Measurements from ENCODE around the gene FILIP1L.
A peak's percentile ranks its signal among the peaks of the same experiment; 100 is the strongest.

The FILIP1L gene

DNA sequence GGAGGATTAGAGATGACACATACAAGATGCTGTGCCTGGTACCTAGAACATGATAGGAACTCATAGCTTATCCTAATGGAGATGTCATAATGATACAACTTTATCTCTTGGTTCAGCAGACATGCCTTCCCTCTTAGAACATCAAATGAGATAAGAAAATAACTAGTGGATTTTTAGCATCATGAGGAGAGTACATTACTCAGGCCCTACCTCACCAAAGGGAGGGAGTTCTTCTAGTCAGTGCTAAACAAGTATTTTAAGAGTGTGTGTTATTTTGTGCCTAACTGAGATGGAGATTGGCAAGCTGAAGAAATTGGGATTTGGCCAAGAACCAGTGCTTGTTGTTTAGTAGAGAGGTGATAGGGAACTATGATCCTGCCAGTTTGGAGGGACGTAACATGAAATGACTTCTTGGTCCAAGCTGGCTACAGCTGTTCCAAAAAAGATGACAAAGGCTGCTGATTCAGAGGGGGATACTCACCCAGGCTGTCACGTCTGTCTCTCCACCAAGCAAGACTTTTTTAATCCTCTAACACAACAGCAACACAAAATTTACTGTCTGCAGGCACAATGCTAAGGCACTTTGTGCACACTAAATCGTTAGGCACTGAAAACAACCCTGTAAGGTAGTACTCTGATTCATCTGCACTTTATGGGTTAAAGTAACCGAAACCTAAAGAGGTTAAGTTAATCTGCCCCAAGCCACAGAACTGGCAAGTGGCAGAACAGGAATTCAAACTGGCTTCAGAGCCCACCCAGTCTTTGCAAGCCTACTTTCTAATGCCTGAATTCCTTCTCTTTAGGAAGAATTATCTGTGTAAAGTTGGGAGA lies 170.2 kb downstream of the FILIP1L start:
- H3K79me2 ChIP-seq (ENCODE audit: low read length), result no peaks in the 10 kb centered on the region
- no peak for TF ChIP-seq EZH2phosphoT487 (IDR thresholded peaks at IDR 0.05; ENCODE audit: low read length)
- no peak for TF ChIP-seq EZH2 (optimal IDR thresholded peaks at IDR 0.05; ENCODE audit: low read depth, low read length)
- TF ChIP-seq, protein P1, sequence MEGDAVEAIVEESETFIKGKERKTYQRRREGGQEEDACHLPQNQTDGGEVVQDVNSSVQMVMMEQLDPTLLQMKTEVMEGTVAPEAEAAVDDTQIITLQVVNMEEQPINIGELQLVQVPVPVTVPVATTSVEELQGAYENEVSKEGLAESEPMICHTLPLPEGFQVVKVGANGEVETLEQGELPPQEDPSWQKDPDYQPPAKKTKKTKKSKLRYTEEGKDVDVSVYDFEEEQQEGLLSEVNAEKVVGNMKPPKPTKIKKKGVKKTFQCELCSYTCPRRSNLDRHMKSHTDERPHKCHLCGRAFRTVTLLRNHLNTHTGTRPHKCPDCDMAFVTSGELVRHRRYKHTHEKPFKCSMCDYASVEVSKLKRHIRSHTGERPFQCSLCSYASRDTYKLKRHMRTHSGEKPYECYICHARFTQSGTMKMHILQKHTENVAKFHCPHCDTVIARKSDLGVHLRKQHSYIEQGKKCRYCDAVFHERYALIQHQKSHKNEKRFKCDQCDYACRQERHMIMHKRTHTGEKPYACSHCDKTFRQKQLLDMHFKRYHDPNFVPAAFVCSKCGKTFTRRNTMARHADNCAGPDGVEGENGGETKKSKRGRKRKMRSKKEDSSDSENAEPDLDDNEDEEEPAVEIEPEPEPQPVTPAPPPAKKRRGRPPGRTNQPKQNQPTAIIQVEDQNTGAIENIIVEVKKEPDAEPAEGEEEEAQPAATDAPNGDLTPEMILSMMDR (IDR thresholded peaks at IDR 0.05; ENCODE audit: low read length), result no peak
- DNase-seq, result peak; percentile 23
- H3K4me3 ChIP-seq (ENCODE audit: low read length), result no peak overlapping the region
- H2AFZ ChIP-seq (ENCODE audit: low read length), result no peak overlapping the region
- H3K9me3 ChIP-seq (replicated peaks; ENCODE audit: insufficient read depth, low read length), result no peaks in the 10 kb centered on the region
- H3K27ac ChIP-seq (ENCODE audit: low read length), result no peak overlapping the region
- H3K36me3 ChIP-seq (replicated peaks; ENCODE audit: insufficient read depth, low read length), result no peaks in the 10 kb centered on the region
- no peak overlapping the region for H3K4me2 ChIP-seq (ENCODE audit: low read depth, low read length)
- no peak overlapping the region for H3K9ac ChIP-seq (ENCODE audit: low read length)
- H3F3A ChIP-seq (ENCODE audit: insufficient read depth, low read length), result no peaks in the 10 kb centered on the region
- no peaks in the 10 kb centered on the region for H3K27me3 ChIP-seq (replicated peaks; ENCODE audit: insufficient read depth, low read length)
- H3K9me2 ChIP-seq (replicated peaks; ENCODE audit: insufficient read depth, low read length), result no peaks in the 10 kb centered on the region
- no peaks in the 10 kb centered on the region for H3K4me1 ChIP-seq (ENCODE audit: low read length)
- H4K20me1 ChIP-seq (ENCODE audit: insufficient read depth, low read length), result no peaks in the 10 kb centered on the region

DNA sequence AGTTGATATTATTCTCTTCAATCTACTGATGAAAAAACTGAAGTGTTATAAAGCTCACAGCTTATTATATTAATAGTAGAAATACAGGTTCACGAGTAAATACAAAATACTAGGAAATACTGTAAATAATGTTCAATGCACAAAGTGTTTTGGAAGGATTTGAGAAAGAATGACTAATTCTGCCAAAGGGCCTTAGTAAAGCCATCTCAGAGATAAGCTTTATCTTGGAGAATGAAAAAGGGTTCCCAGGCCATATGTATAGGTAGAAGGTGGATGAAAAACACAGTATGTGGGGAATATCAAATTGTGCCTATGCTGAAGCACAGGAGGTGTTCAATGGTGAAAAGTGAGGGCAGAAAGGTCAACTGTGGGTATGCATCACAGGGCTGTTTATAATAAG lies 173.1 kb downstream of the FILIP1L start:
- Histone ChIP-seq H3K9me3 (replicated peaks; ENCODE audit: insufficient read depth, low read length) (no peaks in the 10 kb centered on the region), H3K4me1 (ENCODE audit: low read length) (no peaks in the 10 kb centered on the region), H3K9me2 (replicated peaks; ENCODE audit: insufficient read depth, low read length) (no peaks in the 10 kb centered on the region), H3K4me2 (ENCODE audit: low read depth, low read length) (no peak overlapping the region), H3K27ac (ENCODE audit: low read length) (no peak overlapping the region), H3K79me2 (ENCODE audit: low read length) (no peaks in the 10 kb centered on the region), H3K27me3 (replicated peaks; ENCODE audit: insufficient read depth, low read length) (no peaks in the 10 kb centered on the region), H2AFZ (ENCODE audit: low read length) (no peak overlapping the region), H4K20me1 (ENCODE audit: insufficient read depth, low read length) (no peaks in the 10 kb centered on the region), H3F3A (ENCODE audit: insufficient read depth, low read length) (no peaks in the 10 kb centered on the region), H3K9ac (ENCODE audit: low read length) (no peak overlapping the region), H3K4me3 (ENCODE audit: low read length) (no peak overlapping the region), H3K36me3 (replicated peaks; ENCODE audit: insufficient read depth, low read length) (no peaks in the 10 kb centered on the region)
- TF ChIP-seq EZH2 (optimal IDR thresholded peaks at IDR 0.05; ENCODE audit: low read depth, low read length), result no peak
- TF ChIP-seq, protein P1 (IDR thresholded peaks at IDR 0.05; ENCODE audit: low read length), result no peak
- no peak for TF ChIP-seq EZH2phosphoT487 (IDR thresholded peaks at IDR 0.05; ENCODE audit: low read length)
- no peak for DNase-seq

DNA sequence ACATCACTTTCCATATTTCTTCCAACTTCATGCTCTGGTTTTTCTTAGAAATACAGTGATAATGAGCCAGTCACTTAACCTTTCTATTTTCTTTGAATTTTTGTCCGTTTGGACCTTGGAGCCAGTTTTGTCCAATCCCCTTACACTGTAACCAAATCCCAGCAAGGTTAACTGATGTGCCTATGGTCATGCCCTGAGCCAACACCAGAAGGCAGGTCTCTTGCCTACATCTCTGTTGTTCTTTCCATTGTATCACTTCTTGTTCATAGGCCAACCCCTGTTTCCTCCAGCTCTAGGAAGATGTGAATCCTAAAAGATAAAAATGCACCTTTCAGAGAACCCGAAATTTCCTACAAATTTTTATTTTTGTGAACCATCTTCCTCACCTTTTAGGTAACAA lies 174.0 kb downstream of the FILIP1L start:
- no peaks in the 10 kb centered on the region for H3K27me3 ChIP-seq (replicated peaks; ENCODE audit: insufficient read depth, low read length)
- no peak overlapping the region for H2AFZ ChIP-seq (ENCODE audit: low read length)
- H3K4me1 ChIP-seq (ENCODE audit: low read length), result no peaks in the 10 kb centered on the region
- H3K36me3 ChIP-seq (replicated peaks; ENCODE audit: insufficient read depth, low read length), result no peaks in the 10 kb centered on the region
- H3K4me3 ChIP-seq (ENCODE audit: low read length), result no peak overlapping the region
- no peaks in the 10 kb centered on the region for H3F3A ChIP-seq (ENCODE audit: insufficient read depth, low read length)
- TF ChIP-seq EZH2 (optimal IDR thresholded peaks at IDR 0.05; ENCODE audit: low read depth, low read length), result no peak
- no peak overlapping the region for H3K9ac ChIP-seq (ENCODE audit: low read length)
- no peaks in the 10 kb centered on the region for H3K9me2 ChIP-seq (replicated peaks; ENCODE audit: insufficient read depth, low read length)
- no peak for DNase-seq
- no peak overlapping the region for H3K4me2 ChIP-seq (ENCODE audit: low read depth, low read length)
- no peaks in the 10 kb centered on the region for H4K20me1 ChIP-seq (ENCODE audit: insufficient read depth, low read length)
- H3K79me2 ChIP-seq (ENCODE audit: low read length), result no peaks in the 10 kb centered on the region
- no peaks in the 10 kb centered on the region for H3K9me3 ChIP-seq (replicated peaks; ENCODE audit: insufficient read depth, low read length)
- no peak overlapping the region for H3K27ac ChIP-seq (ENCODE audit: low read length)

DNA sequence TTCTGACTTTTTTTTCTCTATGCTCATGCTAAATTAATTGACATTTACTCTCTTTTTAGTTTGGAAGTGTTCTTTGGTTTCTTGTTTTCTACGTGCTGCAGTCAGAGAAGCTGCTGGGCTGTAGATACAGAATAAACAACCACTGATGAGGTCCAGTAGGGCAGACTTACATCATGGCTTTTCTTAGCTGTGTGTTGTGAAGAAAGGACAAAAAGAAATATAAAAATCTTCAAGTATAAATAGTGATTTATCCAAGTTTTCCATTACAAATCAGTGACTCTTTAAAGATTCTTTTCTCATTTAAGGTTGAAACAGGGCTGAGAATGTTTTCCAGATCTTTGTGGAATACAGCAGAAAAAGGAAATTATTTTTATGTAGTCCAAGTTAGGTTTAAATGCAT lies 174.4 kb downstream of the FILIP1L start:
- no peak overlapping the region for H3K4me3 ChIP-seq (ENCODE audit: low read length)
- H3K79me2 ChIP-seq (ENCODE audit: low read length), result no peaks in the 10 kb centered on the region
- no peaks in the 10 kb centered on the region for H3K9me3 ChIP-seq (replicated peaks; ENCODE audit: insufficient read depth, low read length)
- no peak overlapping the region for H3K4me2 ChIP-seq (ENCODE audit: low read depth, low read length)
- no peaks in the 10 kb centered on the region for H3K4me1 ChIP-seq (ENCODE audit: low read length)
- H3K9ac ChIP-seq (ENCODE audit: low read length), result no peak overlapping the region
- no peak for DNase-seq
- no peaks in the 10 kb centered on the region for H4K20me1 ChIP-seq (ENCODE audit: insufficient read depth, low read length)
- no peaks in the 10 kb centered on the region for H3K27me3 ChIP-seq (replicated peaks; ENCODE audit: insufficient read depth, low read length)
- H3K27ac ChIP-seq (ENCODE audit: low read length), result no peak overlapping the region
- H3K9me2 ChIP-seq (replicated peaks; ENCODE audit: insufficient read depth, low read length), result no peaks in the 10 kb centered on the region
- H2AFZ ChIP-seq (ENCODE audit: low read length), result no peak overlapping the region
- TF ChIP-seq EZH2phosphoT487 (IDR thresholded peaks at IDR 0.05; ENCODE audit: low read length), result no peak
- TF ChIP-seq, protein P1 (IDR thresholded peaks at IDR 0.05; ENCODE audit: low read length), result no peak
- no peak for TF ChIP-seq EZH2 (optimal IDR thresholded peaks at IDR 0.05; ENCODE audit: low read depth, low read length)
- H3F3A ChIP-seq (ENCODE audit: insufficient read depth, low read length), result no peaks in the 10 kb centered on the region
- H3K36me3 ChIP-seq (replicated peaks; ENCODE audit: insufficient read depth, low read length), result no peaks in the 10 kb centered on the region

Measured in MM.1S (cell line).